Activated naive CD4-positive, alpha-beta T cell treated with anti-CD3 and anti-CD28 coated beads, Interleukin-2, amount 10 ng/mL, durations not matched to agents 7 days and 5 days (primary cell): Measurements from ENCODE around the gene SCYGR3.

Source experiments
- CTCF ChIA-PET: fragments of 350-600 bp; sonication (Branson Sonifier 250); formaldehyde crosslinking; loops from one replicate; lab custom pipeline; 2021; ENCODE audit warnings: antibody characterized with exemption; lab: Charles Lee
- DNase-seq: peaks from one replicate; pipeline ENCODE4 v3.0.0-alpha.2; 2020
- H3K27ac Mint-ChIP-seq: one replicate; pipeline ENCODE4 v1.8.0; 2021; ENCODE audit warnings: mild to moderate bottlenecking, moderate library complexity, mixed read lengths
- H3K27me3 Mint-ChIP-seq: one replicate; pipeline ENCODE4 v1.8.0; 2021; ENCODE audit warnings: mild to moderate bottlenecking, mixed read lengths
- H3K36me3 Mint-ChIP-seq: one replicate; pipeline ENCODE4 v1.8.0; 2021; ENCODE audit warnings: mixed read lengths
- H3K4me1 Mint-ChIP-seq: one replicate; pipeline ENCODE4 v1.8.0; 2021; ENCODE audit warnings: mixed read lengths
- H3K4me3 Mint-ChIP-seq: one replicate; pipeline ENCODE4 v1.8.0; 2021; ENCODE audit warnings: mild to moderate bottlenecking, moderate library complexity, mixed read lengths
- H3K9me3 Mint-ChIP-seq: one replicate; pipeline ENCODE4 v1.8.0; 2021; ENCODE audit warnings: mixed read lengths

The SCYGR3 gene

GRCh38 chr2:227614740-227615139, at the start of gene SCYGR3:
Gene SCYGR3, minus strand, starts transcription at chr2:227614840. Its CDS starts 0 bp downstream, at chr2:227614840.
- no peak for DNase-seq
- no peak within 1 kb of the TSS for H3K27ac Mint-ChIP-seq
- CTCF ChIA-PET = no interaction called here
- H3K36me3 Mint-ChIP-seq = no peaks in the 10 kb centered on the region
- peaks cover 13% of the 10 kb centered on the region for H3K27me3 Mint-ChIP-seq
- no peaks in the 10 kb centered on the region for H3K9me3 Mint-ChIP-seq
- H3K4me1 Mint-ChIP-seq = peaks cover 4% of the 10 kb centered on the region
- H3K4me3 Mint-ChIP-seq = no peak within 1 kb of the TSS

GRCh38 chr2:227661827-227662226, 47.2 kb upstream of the SCYGR3 start:
- no peak overlapping the region for H3K4me3 Mint-ChIP-seq
- H3K27ac Mint-ChIP-seq = no peak overlapping the region
- no peak for DNase-seq
- no peaks in the 10 kb centered on the region for H3K9me3 Mint-ChIP-seq
- no peaks in the 10 kb centered on the region for H3K36me3 Mint-ChIP-seq
- CTCF ChIA-PET = no interaction called here
- H3K4me1 Mint-ChIP-seq = no peaks in the 10 kb centered on the region
- peaks cover 3% of the 10 kb centered on the region for H3K27me3 Mint-ChIP-seq

GRCh38 chr2:227661025-227661649, 46.5 kb upstream of the SCYGR3 start:
- no peak overlapping the region for H3K27ac Mint-ChIP-seq
- H3K4me1 Mint-ChIP-seq = no peaks in the 10 kb centered on the region
- peaks cover 3% of the 10 kb centered on the region for H3K27me3 Mint-ChIP-seq
- CTCF ChIA-PET = no interaction called here
- no peak overlapping the region for H3K4me3 Mint-ChIP-seq
- no peak for DNase-seq
- H3K9me3 Mint-ChIP-seq = no peaks in the 10 kb centered on the region
- no peaks in the 10 kb centered on the region for H3K36me3 Mint-ChIP-seq

GRCh38 chr2:227657199-227657845, 42.7 kb upstream of the SCYGR3 start:
- Mint-ChIP-seq H3K4me1 (no peaks in the 10 kb centered on the region), H3K9me3 (no peaks in the 10 kb centered on the region), H3K27me3 (no peaks in the 10 kb centered on the region), H3K4me3 (no peak overlapping the region), H3K36me3 (no peaks in the 10 kb centered on the region), H3K27ac (no peak overlapping the region)
- DNase-seq = no peak
- CTCF ChIA-PET = interaction anchor here (0.7 to 4.6 kb wide), 12 partner anchors 11 to 233 kb away, joined by 3 to 42 read pairs (median 6); no protein-coding TSS in a partner anchor

- no peaks in the 10 kb centered on the region for H3K9me3 Mint-ChIP-seq
- H3K27ac Mint-ChIP-seq = no peak overlapping the region
- H3K4me1 Mint-ChIP-seq = no peaks in the 10 kb centered on the region
- CTCF ChIA-PET = no interaction called here
- H3K36me3 Mint-ChIP-seq = no peaks in the 10 kb centered on the region
- no peaks in the 10 kb centered on the region for H3K27me3 Mint-ChIP-seq
- DNase-seq = no peak
- H3K4me3 Mint-ChIP-seq = no peak overlapping the region
Measured at GRCh38 chr2:227655454-227655853, 40.8 kb upstream of the SCYGR3 start.

- CTCF ChIA-PET = no interaction called here
- Mint-ChIP-seq H3K27me3 (no peaks in the 10 kb centered on the region), H3K36me3 (no peaks in the 10 kb centered on the region), H3K9me3 (no peaks in the 10 kb centered on the region), H3K27ac (no peak overlapping the region), H3K4me1 (no peaks in the 10 kb centered on the region), H3K4me3 (no peak overlapping the region)
- no peak for DNase-seq
Measured at GRCh38 chr2:227654426-227654825, 39.8 kb upstream of the SCYGR3 start.

GRCh38 chr2:227653419-227653818, 38.8 kb upstream of the SCYGR3 start:
- Mint-ChIP-seq H3K9me3 (no peaks in the 10 kb centered on the region), H3K4me3 (no peak overlapping the region), H3K36me3 (no peaks in the 10 kb centered on the region), H3K27me3 (no peaks in the 10 kb centered on the region), H3K27ac (no peak overlapping the region), H3K4me1 (no peaks in the 10 kb centered on the region)
- CTCF ChIA-PET = no interaction called here
- DNase-seq = no peak

- Mint-ChIP-seq H3K4me3 (no peak overlapping the region), H3K4me1 (no peaks in the 10 kb centered on the region), H3K27me3 (peaks cover 5% of the 10 kb centered on the region), H3K27ac (no peak overlapping the region), H3K36me3 (no peaks in the 10 kb centered on the region), H3K9me3 (no peaks in the 10 kb centered on the region)
- CTCF ChIA-PET = interaction anchor here (0.7 to 1.2 kb wide), 3 partner anchors 164 to 389 kb away, joined by 3 read pairs; no protein-coding TSS in a partner anchor
- DNase-seq = no peak
Measured at GRCh38 chr2:227643990-227644551, 29.4 kb upstream of the SCYGR3 start.

GRCh38 chr2:227642656-227643055, 28.0 kb upstream of the SCYGR3 start:
- no peak for DNase-seq
- H3K27ac Mint-ChIP-seq = no peak overlapping the region

GRCh38 chr2:227634201-227634600, 19.6 kb upstream of the SCYGR3 start:
- no peak overlapping the region for H3K4me3 Mint-ChIP-seq
- CTCF ChIA-PET = no interaction called here
- no peak for DNase-seq
- no peaks in the 10 kb centered on the region for H3K4me1 Mint-ChIP-seq
- no peaks in the 10 kb centered on the region for H3K9me3 Mint-ChIP-seq
- peaks cover 9% of the 10 kb centered on the region for H3K27me3 Mint-ChIP-seq
- H3K27ac Mint-ChIP-seq = no peak overlapping the region
- H3K36me3 Mint-ChIP-seq = no peaks in the 10 kb centered on the region

More at GRCh38 chr2:227642656-227643055, 28.0 kb upstream of the SCYGR3 start:
- H3K36me3 Mint-ChIP-seq = no peaks in the 10 kb centered on the region
- CTCF ChIA-PET = no interaction called here
- H3K4me1 Mint-ChIP-seq = no peaks in the 10 kb centered on the region
- H3K27me3 Mint-ChIP-seq = peaks cover 5% of the 10 kb centered on the region
- no peaks in the 10 kb centered on the region for H3K9me3 Mint-ChIP-seq
- H3K4me3 Mint-ChIP-seq = no peak overlapping the region

- no peaks in the 10 kb centered on the region for H3K36me3 Mint-ChIP-seq
- no peak for DNase-seq
- no peak overlapping the region for H3K27ac Mint-ChIP-seq
- H3K4me3 Mint-ChIP-seq = no peak overlapping the region
- H3K4me1 Mint-ChIP-seq = no peaks in the 10 kb centered on the region
- CTCF ChIA-PET = no interaction called here
- no peaks in the 10 kb centered on the region for H3K9me3 Mint-ChIP-seq
- peaks cover 13% of the 10 kb centered on the region for H3K27me3 Mint-ChIP-seq
Measured at GRCh38 chr2:227632827-227633226, 18.2 kb upstream of the SCYGR3 start.

GRCh38 chr2:227630322-227630721, 15.7 kb upstream of the SCYGR3 start:
- CTCF ChIA-PET = no interaction called here
- H3K4me1 Mint-ChIP-seq = no peaks in the 10 kb centered on the region
- H3K4me3 Mint-ChIP-seq = no peak overlapping the region
- no peaks in the 10 kb centered on the region for H3K9me3 Mint-ChIP-seq
- H3K36me3 Mint-ChIP-seq = no peaks in the 10 kb centered on the region
- DNase-seq = no peak
- H3K27ac Mint-ChIP-seq = no peak overlapping the region
- H3K27me3 Mint-ChIP-seq = peaks cover 13% of the 10 kb centered on the region

GRCh38 chr2:227629435-227629834, 14.8 kb upstream of the SCYGR3 start:
- DNase-seq = no peak
- Mint-ChIP-seq H3K27ac (no peak overlapping the region), H3K4me3 (no peak overlapping the region), H3K27me3 (peaks cover 13% of the 10 kb centered on the region), H3K4me1 (no peaks in the 10 kb centered on the region), H3K36me3 (no peaks in the 10 kb centered on the region), H3K9me3 (no peaks in the 10 kb centered on the region)
- CTCF ChIA-PET = no interaction called here

GRCh38 chr2:227627769-227628168, 13.1 kb upstream of the SCYGR3 start:
- CTCF ChIA-PET = interaction anchor here (1.2 kb wide), 1 partner anchor 30 kb away, joined by 3 read pairs; no protein-coding TSS in a partner anchor

More at GRCh38 chr2:227627769-227628168, 13.1 kb upstream of the SCYGR3 start:
- no peaks in the 10 kb centered on the region for H3K36me3 Mint-ChIP-seq
- H3K27ac Mint-ChIP-seq = no peak overlapping the region
- H3K9me3 Mint-ChIP-seq = no peaks in the 10 kb centered on the region
- H3K27me3 Mint-ChIP-seq = peaks cover 13% of the 10 kb centered on the region
- no peak overlapping the region for H3K4me3 Mint-ChIP-seq
- no peak for DNase-seq
- H3K4me1 Mint-ChIP-seq = no peaks in the 10 kb centered on the region
